NCI-H2081 treated with DMSO at 0.1 percent for 48 hours (cell line): ENCODE data around the gene ATP5F1D.

ENCODE experiments used
- DNase-seq: peaks from one replicate; lab custom pipeline; 2025; lab: John Stamatoyannopoulos, UW

The ATP5F1D gene

DNA sequence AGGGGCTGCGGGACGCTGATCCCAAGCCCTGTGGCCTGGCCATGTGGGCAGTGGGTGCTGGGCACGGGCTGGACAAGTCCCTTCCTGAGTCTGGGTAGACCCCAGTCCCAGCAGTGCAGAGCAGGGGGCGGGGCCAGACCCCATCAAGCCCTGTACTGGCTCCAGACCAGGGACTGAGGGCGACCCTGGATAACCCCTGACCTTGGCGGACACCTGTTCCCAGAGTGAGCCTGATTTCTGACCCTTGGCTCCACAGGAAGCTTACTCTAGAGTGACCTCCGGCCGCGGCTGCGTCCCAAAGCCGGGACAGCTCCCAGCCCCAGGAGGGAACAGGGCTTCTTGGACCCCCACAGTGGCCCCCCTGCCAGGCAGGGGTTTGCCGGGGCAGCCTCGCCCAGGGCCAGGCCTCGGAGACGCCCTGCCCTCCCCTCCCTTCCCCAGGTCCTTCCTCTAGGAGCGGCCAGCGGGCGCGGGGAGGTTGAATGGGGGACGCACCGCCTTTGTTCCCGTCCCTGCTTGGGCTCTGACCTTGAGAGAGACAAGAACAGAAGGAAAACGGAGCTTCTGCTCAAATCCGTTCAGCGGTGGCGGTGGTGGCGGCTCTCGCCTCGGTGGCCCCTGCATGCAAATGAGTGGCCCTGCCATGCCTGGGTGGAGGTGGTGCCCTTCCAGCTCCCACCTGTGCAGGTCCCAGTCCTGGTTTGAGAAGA lies 41.8 kb downstream of the ATP5F1D start:
- no peak for DNase-seq

DNA sequence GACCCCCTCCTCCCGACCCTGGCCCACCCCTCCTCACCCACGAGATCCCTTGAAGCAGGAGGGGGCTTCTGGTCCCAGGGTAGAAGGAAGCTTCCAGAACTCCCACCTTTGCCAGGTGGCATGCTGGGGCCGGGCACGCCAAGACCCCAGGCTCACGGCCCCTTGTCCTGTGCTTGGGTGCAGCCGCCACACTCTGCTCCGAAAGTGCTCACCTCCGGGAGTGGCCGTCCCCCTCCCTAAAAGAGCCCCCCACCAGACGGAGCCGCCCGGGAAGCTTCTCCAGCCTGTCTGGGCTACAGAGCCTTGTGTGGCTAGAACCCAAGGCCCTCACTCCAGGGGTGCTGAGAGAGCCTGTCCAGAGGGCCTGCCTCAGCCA lies 42.4 kb downstream of the ATP5F1D start:
- no peak for DNase-seq

DNA sequence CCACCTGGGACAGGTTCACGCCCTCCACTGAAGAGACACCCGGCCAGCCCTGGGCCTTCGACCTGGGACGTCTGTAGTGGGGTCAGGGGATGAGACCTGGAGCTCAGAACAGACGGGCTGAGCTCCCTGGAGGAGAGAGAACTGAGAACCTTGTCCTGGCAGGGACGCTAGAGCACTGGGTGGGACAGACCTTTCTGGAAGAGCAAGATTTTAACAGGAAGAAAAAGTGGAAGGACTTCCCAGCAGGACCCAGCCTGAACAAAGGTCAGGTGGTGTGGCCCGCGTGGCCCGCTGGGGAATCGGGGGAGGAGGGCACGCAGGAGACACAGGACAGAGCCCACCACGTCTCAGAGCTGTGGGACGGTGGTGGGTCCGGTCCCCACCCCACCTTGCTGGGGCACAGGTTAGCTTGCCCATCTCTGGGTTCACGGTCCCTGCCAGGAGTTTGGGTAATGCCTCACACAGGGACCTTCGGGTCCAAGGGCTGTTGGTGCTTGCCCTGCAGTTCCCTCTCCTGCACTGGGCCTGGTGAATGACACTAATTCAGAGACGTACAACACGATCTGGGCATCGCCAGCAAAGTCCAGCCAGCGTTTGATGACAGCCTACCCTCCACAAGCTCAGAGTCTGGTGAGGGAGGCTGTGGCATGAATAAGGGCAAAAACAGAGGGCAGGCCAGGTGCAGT lies 42.9 kb downstream of the ATP5F1D start:
- DNase-seq: no peak

DNA sequence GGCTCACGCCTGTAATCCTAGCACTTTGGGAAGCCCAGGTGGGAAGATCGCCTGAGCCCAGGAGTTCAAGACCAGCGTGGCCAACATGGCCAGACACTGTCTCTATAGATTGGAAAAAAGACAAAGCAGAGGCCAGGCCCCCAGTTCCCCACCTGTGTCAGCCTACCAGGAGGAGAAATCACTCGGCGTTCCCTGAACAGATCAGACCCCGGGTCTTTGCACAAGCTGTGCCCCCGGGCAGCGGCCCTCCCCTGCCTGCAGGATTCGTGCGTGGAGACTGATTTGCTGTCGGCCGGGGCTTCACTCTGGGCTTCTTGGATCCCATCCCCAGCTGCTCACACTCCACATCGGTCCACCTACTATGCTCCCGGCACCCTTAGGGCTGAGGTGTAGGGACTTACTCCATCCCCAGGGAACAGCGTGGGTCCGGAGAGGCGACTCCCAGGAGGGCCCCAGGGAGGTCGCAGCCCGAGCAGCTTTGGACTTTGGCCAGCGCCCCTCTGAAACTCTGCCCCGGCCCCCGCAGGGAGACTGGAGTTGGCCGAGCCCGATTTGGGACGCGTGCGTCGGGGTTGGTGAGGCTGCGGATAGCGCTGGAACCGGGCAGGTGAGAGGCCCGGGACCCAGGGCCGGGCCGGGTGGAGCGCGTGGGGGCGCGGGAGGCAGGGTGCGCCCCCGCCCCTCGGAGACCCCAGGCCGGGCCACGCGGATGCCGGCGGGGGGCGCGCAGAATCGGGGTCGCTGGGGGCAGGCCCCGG lies 43.6 kb downstream of the ATP5F1D start:
- DNase-seq: no peak

DNA sequence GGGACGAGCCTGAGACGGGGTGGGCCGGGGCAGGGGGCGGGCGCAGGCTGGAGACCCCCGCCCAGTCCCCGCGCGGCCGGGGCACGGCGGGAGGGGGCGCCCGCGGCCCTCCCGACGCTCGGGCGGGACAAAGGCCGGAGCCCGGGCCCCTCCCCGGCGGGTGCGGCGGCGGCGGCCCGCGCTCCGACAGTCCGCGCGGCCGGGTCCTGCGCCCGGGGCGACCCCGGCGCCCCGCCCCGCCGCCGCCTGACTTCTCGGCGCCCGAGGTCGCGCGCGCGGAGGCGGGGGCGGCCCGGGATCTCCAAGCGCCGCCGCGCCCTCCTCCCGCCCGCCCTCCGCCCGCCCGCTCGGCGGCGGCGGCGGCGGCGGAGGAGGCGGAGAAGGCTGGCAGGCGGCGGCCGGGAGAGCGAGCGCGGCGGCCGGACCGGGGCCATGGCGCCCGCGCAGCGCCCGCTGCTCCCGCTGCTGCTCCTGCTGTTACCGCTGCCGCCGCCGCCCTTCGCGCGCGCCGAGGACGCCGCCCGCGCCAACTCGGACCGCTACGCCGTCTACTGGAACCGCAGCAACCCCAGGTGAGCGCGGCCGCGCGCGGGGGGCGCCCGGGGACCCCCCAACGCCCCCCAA lies 44.3 kb downstream of the ATP5F1D start, which contains the start of gene EFNA2:
Gene EFNA2 (plus strand): TSS at position 137 of the 624 bp plus-strand sequence. CDS start 296 bp downstream, at position 433.
- no peak for DNase-seq

DNA sequence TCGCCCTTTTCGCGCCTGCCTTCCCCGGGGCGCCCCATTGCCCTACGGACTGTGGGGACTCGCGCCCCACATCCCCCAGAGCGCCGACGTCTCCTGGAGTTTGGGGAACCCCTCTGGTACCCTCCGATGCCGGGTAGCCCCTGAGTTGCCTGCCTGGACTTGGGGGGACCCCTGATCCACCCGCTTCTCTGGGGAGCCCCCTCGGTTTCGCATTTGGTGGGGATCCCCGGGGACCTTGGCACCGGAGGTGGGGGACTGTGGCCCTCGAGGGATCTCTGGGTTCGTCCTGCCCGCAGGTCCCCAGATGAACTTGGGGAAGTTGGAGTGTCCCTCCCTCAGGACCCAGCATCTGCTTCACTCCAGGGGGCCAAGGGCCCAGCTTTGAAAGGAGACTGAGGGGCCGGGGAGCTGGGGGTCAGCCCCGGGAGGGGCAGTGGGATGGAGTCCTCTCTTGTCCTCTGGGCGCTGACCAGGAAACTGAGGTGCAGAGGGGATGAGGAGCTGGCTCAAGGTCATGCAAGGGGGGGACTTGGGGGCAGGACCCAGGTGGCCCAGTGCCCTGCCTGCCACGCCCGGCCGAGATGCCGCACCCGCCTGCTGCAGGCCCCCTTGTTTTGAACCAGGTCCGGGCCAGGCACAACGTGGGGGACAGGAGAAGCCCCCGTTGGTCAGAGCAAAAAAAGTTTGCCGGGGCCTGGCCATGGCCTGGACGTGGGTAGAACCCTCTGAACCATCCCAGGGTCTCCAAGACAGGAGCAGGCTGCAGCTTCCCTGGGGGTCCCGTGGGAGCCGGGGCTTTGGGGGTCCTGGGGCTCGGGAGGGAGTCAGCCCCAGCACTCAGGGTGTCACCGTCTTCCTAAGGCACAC lies 45.2 kb downstream of the ATP5F1D start:
- DNase-seq: no peak

DNA sequence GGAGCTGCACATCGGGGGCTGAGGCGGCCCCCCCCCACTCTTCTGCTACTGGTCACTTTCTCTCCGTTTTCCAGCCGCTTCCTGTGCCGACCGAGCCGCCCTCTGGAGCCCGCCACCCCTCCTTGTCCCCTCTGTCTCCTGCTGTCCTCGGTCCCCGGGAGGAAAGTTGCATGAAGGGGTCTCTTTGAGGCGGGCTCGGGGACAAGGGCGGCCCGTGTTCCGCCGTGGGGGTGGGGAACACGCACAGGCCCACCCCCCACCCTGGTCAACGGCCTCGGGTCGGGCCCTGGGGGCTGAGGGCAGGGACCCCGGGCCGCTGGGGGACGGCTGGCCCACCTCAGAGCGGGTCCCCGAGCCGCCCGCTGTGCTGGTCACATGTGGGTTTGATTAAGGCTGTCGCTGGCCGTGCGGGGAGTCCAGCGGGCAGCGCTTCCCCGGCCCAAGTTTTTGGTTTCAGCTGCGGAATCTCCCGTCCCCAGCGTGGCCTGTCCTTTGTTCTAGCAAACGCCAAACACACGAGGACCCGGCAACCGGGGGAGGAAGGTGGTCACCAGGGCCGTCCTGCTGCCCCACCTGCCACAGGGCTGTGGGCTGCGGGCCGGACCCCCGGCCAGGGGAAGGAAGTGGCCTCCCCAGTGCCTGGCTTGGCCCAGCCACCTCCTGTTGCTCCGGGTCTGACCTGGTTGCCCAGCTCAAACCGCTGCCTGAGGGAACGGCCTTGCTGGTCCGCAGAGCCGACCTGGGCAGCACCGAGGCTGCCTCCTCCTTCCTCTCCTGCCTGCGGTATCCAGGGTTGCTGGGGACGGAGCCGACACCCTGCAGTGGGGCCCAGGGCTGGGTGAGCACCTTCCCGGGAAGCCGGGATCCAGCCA lies 46.0 kb downstream of the ATP5F1D start:
- no peak for DNase-seq

DNA sequence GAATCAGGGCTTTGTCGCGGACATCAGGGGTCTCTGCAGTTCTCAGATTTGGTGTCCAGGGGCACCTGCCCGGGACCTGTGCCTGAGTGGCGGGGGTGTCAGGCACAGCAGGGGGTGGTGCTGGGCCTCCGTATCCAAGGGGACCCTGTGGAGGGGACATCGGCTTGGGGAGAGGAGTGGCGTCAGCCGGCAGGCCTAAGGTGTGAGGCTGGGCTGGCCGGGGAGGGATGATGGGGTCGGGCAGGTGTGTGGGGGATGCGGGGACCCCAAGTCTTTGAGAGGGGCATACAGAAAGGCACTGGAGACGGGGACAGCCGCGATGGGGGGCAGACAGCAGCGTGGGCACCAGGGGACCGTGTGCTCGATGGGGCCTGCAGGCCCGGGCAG lies 46.7 kb downstream of the ATP5F1D start:
- no peak for DNase-seq

DNA sequence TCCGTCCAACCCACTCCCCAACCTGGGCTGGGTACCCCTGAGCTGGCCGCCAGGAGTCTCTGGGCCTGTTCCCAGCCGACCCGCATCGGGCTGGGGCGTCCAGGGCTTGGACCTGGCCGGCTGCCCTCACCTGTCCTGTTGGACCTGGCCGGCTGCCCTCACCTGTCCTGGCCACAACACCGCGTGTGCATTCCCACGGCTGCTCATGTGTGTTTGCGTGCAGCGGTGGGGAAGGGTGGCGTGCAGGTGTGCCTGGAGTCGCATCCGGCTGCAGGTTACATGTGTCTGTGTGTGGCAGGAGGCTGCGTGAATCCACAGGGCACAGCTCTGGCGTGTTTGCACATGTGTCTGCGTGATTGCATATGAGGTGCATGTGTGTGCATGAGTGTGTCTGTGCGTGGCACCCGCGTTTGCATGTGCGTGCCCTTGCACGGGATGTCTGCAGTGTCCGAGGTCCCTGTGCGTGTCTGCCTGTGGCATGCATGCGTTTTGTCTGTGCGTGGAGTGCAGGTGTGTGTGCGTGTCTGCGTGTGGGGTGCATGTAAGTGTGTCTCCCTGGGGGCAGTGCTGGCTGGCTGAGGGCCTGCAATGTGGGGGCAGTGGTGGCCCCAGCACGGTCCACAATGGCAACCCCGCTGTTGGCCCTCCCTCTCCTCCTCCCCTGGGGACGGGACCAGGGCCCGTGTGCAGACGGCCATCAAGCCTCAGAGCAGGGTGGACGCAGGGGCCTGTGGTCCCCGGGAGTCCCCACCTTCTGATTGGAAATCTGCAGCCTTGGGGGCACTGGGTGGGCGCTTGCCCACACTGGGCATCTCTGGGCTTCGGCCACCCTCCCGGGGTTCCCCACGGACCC lies 47.5 kb downstream of the ATP5F1D start:
- no peak for DNase-seq

DNA sequence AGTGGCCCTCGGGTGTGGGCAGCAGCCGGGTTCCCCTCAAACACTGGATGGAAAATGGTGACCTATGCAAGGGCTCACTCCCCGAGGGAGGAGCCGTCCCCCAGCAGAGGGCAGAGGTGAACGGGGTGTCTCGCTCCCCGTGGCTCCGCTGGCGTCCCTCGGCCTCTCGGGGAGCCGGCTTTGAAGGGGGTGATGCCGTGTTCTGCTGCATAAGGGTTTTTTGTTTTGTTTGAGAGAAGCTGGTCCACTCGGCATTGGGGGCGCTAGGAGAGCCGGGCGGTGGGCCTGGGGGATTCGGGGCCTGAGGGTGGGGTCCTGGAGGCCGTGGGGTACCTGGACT lies 48.1 kb downstream of the ATP5F1D start:
- DNase-seq: no peak

DNA sequence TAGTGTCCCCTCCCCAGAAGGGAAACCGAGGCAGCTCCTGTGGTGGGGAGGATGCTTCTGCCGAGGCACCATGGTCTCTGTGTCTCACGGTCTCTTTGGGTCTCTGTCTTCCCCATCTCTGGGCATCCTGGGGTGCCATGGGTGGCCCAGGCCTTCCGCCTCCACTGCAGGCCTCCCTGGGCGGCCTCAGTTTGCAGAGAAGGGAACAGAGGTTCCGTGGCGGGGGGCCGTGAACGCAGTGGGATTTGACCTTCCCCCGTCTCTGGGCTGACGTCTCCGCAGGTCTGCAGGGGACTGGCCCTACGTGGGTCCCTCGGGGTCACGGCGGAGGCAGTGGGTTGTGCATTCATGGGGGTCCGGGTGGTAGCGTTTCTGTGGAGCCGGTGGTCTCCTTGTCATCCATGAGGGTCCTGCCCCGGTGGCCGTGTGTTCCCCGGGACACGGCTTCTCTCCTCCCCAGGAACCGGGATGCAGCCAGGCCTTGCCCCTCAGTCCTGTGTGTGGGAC lies 48.7 kb downstream of the ATP5F1D start:
- no peak for DNase-seq

DNA sequence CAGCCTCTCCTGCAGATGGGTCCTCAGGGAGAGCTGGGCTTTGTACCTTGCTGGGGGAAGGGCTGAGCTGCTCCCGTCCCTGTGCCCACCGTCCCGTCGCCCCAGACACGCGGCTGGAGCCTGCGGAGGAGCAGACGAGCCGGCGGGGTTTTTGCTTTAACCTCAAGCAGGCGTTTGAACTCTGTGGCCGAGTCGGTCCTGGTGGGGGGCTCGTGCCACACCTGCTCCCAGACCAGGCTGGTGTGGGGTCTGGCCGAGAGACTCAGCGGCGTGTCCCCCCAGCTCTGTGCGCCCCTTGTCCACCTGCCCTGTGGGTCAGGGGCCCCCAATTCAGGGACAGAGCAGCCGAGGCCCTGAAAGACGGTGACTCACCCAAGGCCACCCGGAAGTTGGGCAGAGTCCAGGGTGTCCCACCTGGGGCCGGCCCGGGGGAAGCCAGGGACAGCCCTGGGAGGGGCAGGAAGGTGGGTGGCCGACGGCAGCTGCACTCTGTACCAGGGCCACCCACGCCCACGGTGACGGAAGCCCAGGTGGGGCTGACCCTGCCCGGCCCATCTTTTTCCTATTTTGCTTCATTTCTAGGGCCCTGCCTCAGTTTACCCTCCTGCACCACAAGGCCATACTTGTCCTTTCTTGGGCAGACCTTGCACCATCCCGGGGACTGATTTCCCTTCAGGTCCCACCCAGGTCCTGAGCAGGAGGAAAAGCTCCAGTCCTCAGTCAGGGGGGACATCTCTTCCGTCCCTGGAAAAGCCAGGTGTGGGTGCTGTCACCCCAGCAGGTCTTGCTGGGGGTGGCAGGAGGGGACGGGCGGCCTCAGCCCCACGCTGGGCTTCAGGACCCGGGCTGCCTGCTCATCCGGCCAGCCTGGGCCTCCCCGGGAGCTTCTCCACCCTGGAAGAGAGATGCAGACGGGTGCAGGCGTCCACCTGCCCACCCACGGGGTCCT lies 49.4 kb downstream of the ATP5F1D start:
- DNase-seq: no peak

DNA sequence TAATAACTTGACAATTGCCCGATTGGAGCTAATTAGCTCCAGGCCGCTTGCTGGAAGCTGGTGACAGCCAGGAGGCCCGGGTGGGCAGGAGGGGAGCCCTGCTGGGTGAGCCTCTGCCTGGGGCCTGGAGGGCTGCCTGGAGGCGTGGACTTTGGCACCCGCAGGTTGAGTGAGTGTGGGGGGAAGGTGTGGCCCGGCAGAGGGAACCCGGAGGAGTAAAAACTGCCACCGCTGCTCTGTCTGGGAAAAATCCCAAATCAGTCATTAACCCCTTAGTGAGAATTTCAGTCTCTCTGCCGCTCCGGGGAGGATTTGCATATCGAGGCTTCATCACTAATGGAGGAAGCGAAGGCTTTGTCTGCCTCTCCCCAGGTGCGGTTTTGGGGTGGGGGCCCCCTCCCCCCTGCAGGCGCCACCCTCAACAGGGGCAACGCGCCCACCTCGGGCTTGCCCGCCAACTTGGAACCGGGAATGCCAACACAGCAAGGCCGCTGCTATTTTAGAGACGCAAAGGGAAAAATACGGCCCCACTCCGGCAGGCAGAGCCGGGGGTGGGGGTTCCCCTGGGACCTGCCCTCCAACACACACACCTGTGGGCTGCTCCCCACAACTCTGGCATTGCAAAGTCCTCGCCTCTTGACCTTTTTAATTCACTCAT lies 50.3 kb downstream of the ATP5F1D start:
- DNase-seq: no peak

DNA sequence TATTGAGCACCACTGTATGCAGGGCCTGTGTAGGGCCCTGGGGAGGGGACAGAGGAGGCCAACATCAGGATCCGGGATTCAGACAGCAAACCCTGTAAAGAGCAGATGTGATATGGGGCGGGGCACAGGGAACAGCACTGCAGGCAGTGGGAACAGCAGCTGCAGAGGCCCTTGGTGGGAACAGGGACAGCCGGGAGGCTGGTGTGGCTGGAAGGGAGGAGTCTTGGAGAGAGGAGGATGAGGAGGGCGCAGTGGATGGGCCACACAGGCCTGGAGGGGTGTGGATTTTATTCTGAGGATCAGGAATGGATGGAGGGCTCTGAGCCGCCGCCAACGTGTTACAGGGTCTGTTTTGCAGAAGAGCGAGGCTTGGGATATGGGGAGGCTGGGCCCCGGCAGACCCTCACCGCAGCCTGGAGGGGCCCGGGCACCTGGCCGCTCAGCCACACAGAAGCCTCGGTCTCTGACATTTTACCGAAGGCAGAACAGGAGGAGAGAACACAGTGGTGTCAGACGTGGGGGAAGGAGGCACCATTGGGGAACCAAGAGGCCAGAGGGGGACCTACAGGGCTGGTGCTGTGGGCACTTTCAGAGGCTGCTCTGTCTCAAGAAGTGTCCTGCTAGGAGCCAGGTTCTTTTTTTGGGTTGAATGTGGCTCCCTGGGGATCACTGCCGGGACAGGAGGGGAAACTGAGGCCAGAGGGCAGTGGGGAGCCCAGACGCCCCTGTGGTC lies 51.0 kb downstream of the ATP5F1D start:
- DNase-seq: no peak

DNA sequence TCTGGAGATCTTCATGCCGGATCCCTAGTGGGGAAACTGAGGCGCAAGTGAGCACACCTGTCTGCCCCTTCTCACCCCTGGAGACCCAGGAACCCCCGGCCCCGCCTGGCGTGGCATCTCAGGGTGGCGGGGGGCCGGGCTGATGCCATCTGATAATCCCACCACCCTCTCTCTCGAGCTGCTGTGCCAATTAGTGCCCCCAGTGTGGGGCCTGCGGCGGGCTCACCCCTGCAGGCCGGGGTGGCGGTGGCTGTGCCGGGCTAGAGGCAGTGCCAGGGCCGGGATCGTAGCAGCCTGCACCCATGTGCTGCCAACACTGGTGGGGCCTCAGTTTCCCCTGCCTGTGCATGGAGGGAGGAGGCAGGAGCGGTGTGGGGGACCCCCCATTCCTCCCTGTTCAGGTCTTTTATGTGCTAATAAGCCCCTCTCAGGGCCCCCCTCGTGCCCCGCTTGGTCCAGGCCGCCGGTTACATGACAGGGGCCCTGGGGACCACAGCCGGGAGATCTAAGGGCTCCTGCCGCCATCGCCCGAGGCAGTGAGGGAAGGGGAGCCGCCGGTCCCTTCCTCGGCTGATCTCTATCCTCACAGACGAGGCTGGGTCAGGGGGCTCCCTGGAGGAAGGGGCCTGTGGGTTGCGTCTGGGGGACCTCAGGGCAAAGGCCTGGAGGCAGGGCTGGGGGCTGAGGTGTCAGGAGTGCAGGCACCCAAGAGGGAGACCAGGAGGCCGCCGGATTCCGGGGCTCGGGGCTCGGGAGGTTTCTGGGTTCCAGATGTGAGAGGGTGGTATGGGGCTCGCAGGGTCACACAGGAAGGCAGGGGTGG lies 52.4 kb downstream of the ATP5F1D start:
- DNase-seq: no peak
